K562 (cell line): ENCODE results near the gene DLX2. TPM values are rescaled to one million over a fixed set of nuclear protein-coding genes. Genes with fewer than 3 reads are reported as not detected.

Experiments
- ATAC-seq: fragments of 200-7000 bp; cut with Tn5 transposase; 3 replicates; pipeline ENCODE4 v1.9.1; 2020; ENCODE audit warnings: moderate library complexity
- BruUV-seq: library from RNA; stranded (reverse); fragments of 400-500 nt; replicated peaks from 2 replicates; lab custom pipeline; 2021; lab: Mats Ljungman, UMichigan
- CTCF ChIA-PET: fragments of 300-600 bp; formaldehyde crosslinking; extraction: SDS; loops from one replicate; lab custom pipeline; 2021; ENCODE audit warnings: low intra/inter-chr PET ratio; lab: Yijun Ruan, JAX
- POLR2A ChIA-PET: fragments of 300-600, 350-650 bp; sonication (Branson Sonifier 250); formaldehyde crosslinking; extraction: SDS; loops from one replicate; lab custom pipeline; 2021; ENCODE audit warnings: antibody characterized with exemption, inconsistent platforms; lab: Yijun Ruan, JAX
- DNase-seq, 4 experiments: peaks; one replicate each; pipeline versions ENCODE4 v3.0.0 to v3.0.0-alpha.2; 2011 to 2018; ENCODE audit warnings: low spot score in 3 of 4, mixed read lengths in 3 of 4; ENCODE audit errors: extremely low read depth in 1 of 4
- FAIRE-seq: peaks from 2 replicates; lab custom pipeline; 2011; peaks lifted over from hg19 to GRCh38; lab: Jason Lieb, UNC
- H2AFZ ChIP-seq: 2 replicates; pipeline ENCODE4 v1.6.0; 2011; ENCODE audit warnings: low read depth, low read length, control low read depth, inconsistent platforms
- H3K27ac ChIP-seq: fragments of 200-600 bp; 3 replicates; pipeline ENCODE4 v1.8.0; 2011; ENCODE audit warnings: low read depth, mild to moderate bottlenecking, control low read depth, inconsistent platforms, low read length, moderate library complexity, mixed read lengths; ENCODE audit errors: extremely low read depth
- H3K27me3 ChIP-seq, 2 experiments: fragments of 300-600 bp in 1 of 2; 2 replicates in 1 of 2; 3 replicates in 1 of 2; pipeline versions ENCODE4 v1.6.0 to v1.8.0; 2011; ENCODE audit warnings: inconsistent platforms in 2 of 2, low read length in 2 of 2, mild to moderate bottlenecking in 1 of 2, mixed read lengths in 1 of 2, moderate library complexity in 1 of 2; ENCODE audit not compliant: control insufficient read depth in 2 of 2, insufficient read depth in 2 of 2
- H3K36me3 ChIP-seq: fragments of 300-600 bp; 3 replicates; pipeline ENCODE4 v1.8.0; 2011; ENCODE audit warnings: mild to moderate bottlenecking, low read length, inconsistent platforms; ENCODE audit not compliant: control insufficient read depth, insufficient read depth
- H3K4me1 ChIP-seq, 2 experiments: fragments of 200-600 bp in 1 of 2; replicated peaks in 1 of 2; 2 replicates in 1 of 2; 3 replicates in 1 of 2; pipeline versions ENCODE4 v1.5.1 to v1.8.0; 2011; ENCODE audit warnings: inconsistent platforms in 2 of 2, low read length in 2 of 2, mild to moderate bottlenecking in 1 of 2, mixed read lengths in 1 of 2, moderate library complexity in 1 of 2; ENCODE audit not compliant: control insufficient read depth in 2 of 2, insufficient read depth in 2 of 2
- H3K4me2 ChIP-seq: 2 replicates; pipeline ENCODE4 v1.6.1; 2011; ENCODE audit warnings: low read length, control low read depth, inconsistent platforms, mixed read lengths; ENCODE audit not compliant: insufficient read depth
- H3K4me3 ChIP-seq: fragments of 200-600 bp; sonication (generic), shearing (Covaris generic); 2 replicates; pipeline ENCODE4 v1.5.1; 2016; ENCODE audit warnings: control low read depth, inconsistent platforms
- H3K79me2 ChIP-seq: fragments of 200-600 bp; 3 replicates; pipeline ENCODE4 v1.8.0; 2011; ENCODE audit warnings: low read length, inconsistent platforms; ENCODE audit not compliant: control insufficient read depth, insufficient read depth
- H3K9ac ChIP-seq, 2 experiments: 2 replicates each; pipeline versions ENCODE4 v1.6.0 to v1.6.1; 2011; ENCODE audit warnings: low read depth in 2 of 2, low read length in 2 of 2, control low read depth in 1 of 2, inconsistent platforms in 1 of 2, mild to moderate bottlenecking in 1 of 2, mixed read lengths in 1 of 2; ENCODE audit not compliant: insufficient read depth in 1 of 2
- H3K9me1 ChIP-seq: one replicate; pipeline ENCODE4 v1.6.0; 2011; ENCODE audit warnings: inconsistent platforms, mild to moderate bottlenecking, low read length, moderate library complexity; ENCODE audit not compliant: control insufficient read depth, insufficient read depth
- H3K9me3 ChIP-seq: replicated peaks from 2 replicates; pipeline ENCODE4 v1.5.1; 2011; ENCODE audit warnings: low read depth, low read length, inconsistent platforms; ENCODE audit not compliant: control insufficient read depth, insufficient read depth
- H4K20me1 ChIP-seq: replicated peaks from 2 replicates; pipeline ENCODE4 v1.6.1; 2011; ENCODE audit warnings: low read length, inconsistent platforms, mixed read lengths; ENCODE audit not compliant: control insufficient read depth, insufficient read depth
- ARID1B ChIP-seq: fragments of 450-650 bp; IDR thresholded peaks from 2 replicates; pipeline ENCODE4 v1.6.1; 2016; ENCODE audit warnings: antibody characterized with exemption, mild to moderate bottlenecking, inconsistent platforms
- COPS2 ChIP-seq: fragments of 450-650 bp; conservative IDR thresholded peaks from 2 replicates; pipeline ENCODE4 v1.6.1; 2016; ENCODE audit warnings: mild to moderate bottlenecking, moderate library complexity
- CXXC5 ChIP-seq: fragments of 250-450 bp; sonication (Bioruptor Pico); IDR thresholded peaks from 2 replicates; pipeline ENCODE4 v1.8.0; 2022; ENCODE audit warnings: inconsistent platforms, mild to moderate bottlenecking, moderate library complexity
- FOXP1 ChIP-seq: sonication (generic); formaldehyde crosslinking; IDR thresholded peaks from 2 replicates; pipeline ENCODE4 v1.8.0; 2022; ENCODE audit warnings: mild to moderate bottlenecking, missing genetic modification reagents
- HNRNPLL ChIP-seq: fragments of 200-400 bp; formaldehyde crosslinking; IDR thresholded peaks from 2 replicates; pipeline ENCODE4 v1.6.1; 2017; ENCODE audit warnings: low read length, low read depth, mild to moderate bottlenecking; ENCODE audit not compliant: poor library complexity, severe bottlenecking
- JUND ChIP-seq, 2 experiments: IDR thresholded peaks; 2 replicates in 1 of 2; 3 replicates in 1 of 2; pipeline ENCODE4 v1.6.1; 2011; ENCODE audit warnings: borderline replicate concordance in 2 of 2, low read depth in 2 of 2, low read length in 2 of 2, improper control_type of control experiment in 1 of 2, missing biosample characterization in 1 of 2, missing genetic modification characterization in 1 of 2, missing genetic modification reagents in 1 of 2
- KAT7 ChIP-seq: sonication (generic); formaldehyde crosslinking; IDR thresholded peaks from 2 replicates; pipeline ENCODE4 v1.8.0; 2022; ENCODE audit warnings: missing genetic modification reagents, mild to moderate bottlenecking, borderline replicate concordance
- KDM1A ChIP-seq, 2 experiments: fragments of 450-650 bp; IDR thresholded peaks; 2 replicates each; pipeline ENCODE4 v1.6.1; 2016; ENCODE audit warnings: mild to moderate bottlenecking in 2 of 2
- MAZ ChIP-seq, 2 experiments: fragments of 450-650 bp in 1 of 2; sonication (generic) in 1 of 2; formaldehyde crosslinking; IDR thresholded peaks in 1 of 2; conservative IDR thresholded peaks in 1 of 2; 2 replicates each; pipeline versions ENCODE4 v1.4.0 to v1.5.0; 2020; ENCODE audit warnings: mild to moderate bottlenecking in 1 of 2, missing genetic modification reagents in 1 of 2
- NCOA6 ChIP-seq: fragments of 450-650 bp; IDR thresholded peaks from 2 replicates; pipeline ENCODE4 v1.6.1; 2017; ENCODE audit warnings: mild to moderate bottlenecking
- NRF1 ChIP-seq, 2 experiments: fragments of 450-650 bp; IDR thresholded peaks in 1 of 2; conservative IDR thresholded peaks in 1 of 2; 2 replicates each; pipeline ENCODE4 v1.6.1; 2014; ENCODE audit warnings: mild to moderate bottlenecking in 2 of 2
- RBFOX2 ChIP-seq: fragments of 200-400 bp; formaldehyde crosslinking; IDR thresholded peaks from 2 replicates; pipeline ENCODE4 v1.6.1; 2017; ENCODE audit warnings: low read depth, mild to moderate bottlenecking, low read length, moderate library complexity
- RFX7 ChIP-seq: fragments of 250-450 bp; sonication (Bioruptor Pico); IDR thresholded peaks from 2 replicates; pipeline ENCODE4 v1.5.1; 2021; ENCODE audit warnings: mild to moderate bottlenecking
- SMARCA4 ChIP-seq: fragments of 450-650 bp; IDR thresholded peaks from 2 replicates; pipeline ENCODE4 v1.6.1; 2016
- UBTF ChIP-seq, 2 experiments: IDR thresholded peaks; 2 replicates each; pipeline ENCODE4 v1.6.1; 2012; ENCODE audit warnings: improper control_type of control experiment in 2 of 2, low read depth in 2 of 2, low read length in 2 of 2, borderline replicate concordance in 1 of 2
- VEZF1 ChIP-seq: fragments of 200-800 bp; sonication (Bioruptor generic); IDR thresholded peaks from 2 replicates; pipeline ENCODE4 v1.6.1; 2017; ENCODE audit warnings: missing genetic modification characterization, missing compliant biosample characterization
- ZNF354B ChIP-seq: fragments of 250-450 bp; sonication (Bioruptor Pico); IDR thresholded peaks from 2 replicates; pipeline ENCODE4 v1.4.0; 2020
- ZNF41 ChIP-seq: fragments of 250-450 bp; sonication (Bioruptor Pico); conservative IDR thresholded peaks from 2 replicates; pipeline ENCODE4 v1.4.0; 2020; ENCODE audit warnings: mild to moderate bottlenecking
- ZNF717 ChIP-seq: fragments of 250-450 bp; sonication (Bioruptor Pico); IDR thresholded peaks from 2 replicates; pipeline ENCODE4 v1.5.0; 2021
- WGBS: fragments of 100-300 bp; shearing (Covaris generic); methylation state at CpG from one replicate; pipeline ENCODE4 v1.1.6; 2016; ENCODE audit warnings: low coverage, mixed read lengths; ENCODE audit not compliant: insufficient coverage; ENCODE audit errors: missing lambda C conversion rate; 5-methylcytosine and 5-hydroxymethylcytosine counted together
- in situ Hi-C: fragments of 300-500 bp; cut with MboI; formaldehyde crosslinking; loops from 4 replicates; pipeline ENCODE4 v1.15.0; 2018; ENCODE audit warnings: inconsistent platforms, mixed read lengths
- intact Hi-C: fragments of 100-400 bp; cut with micrococcal nuclease; formaldehyde crosslinking; loops from 2 replicates; pipeline ENCODE4 v1.14.2; 2022
- polyA plus RNA-seq, 8 experiments: library from polyadenylated mRNA; depleted of rRNA in 4 of 8; stranded (reverse) in 5 of 8; unstranded in 3 of 8; fragments of >200 nt; fragmentation: Nextera tagmentation in 2 of 8; fragmentation: Illumina TruSeq in 1 of 8; extraction: Ambion mirVana in 2 of 8; extraction: Trizol in 1 of 8; gene quantifications; 2 replicates each; pipeline versions ENCODE4 v1.2.1 to v1.2.3, GENCODE V29; 2011 to 2014; ENCODE audit warnings: inconsistent platforms in 1 of 8, missing spikeins in 1 of 8
- total RNA-seq, 7 experiments: library from RNA; depleted of rRNA in 6 of 7; stranded (reverse); fragments of >200 nt in 6 of 7; fragmentation: Illumina TruSeq in 2 of 7; extraction: Trizol in 2 of 7; gene quantifications; 2 replicates each; pipeline versions ENCODE4 v1.2.1 to v1.2.3, GENCODE V29; 2011 to 2021; ENCODE audit warnings: low replicate concordance in 1 of 7

Gene DLX2
- total and polyA plus RNA-seq, 9 of the 15 experiments (the other 6 are each of a cell fraction or from before 2014, with no cell fraction given), result 0.14 to 4.3 (median 0.86) TPM

GRCh38 chr2:172092716-172093415 is 9.8 kb downstream of the DLX2 start:
- BruUV-seq, result no TSS peak
- H3K4me3 ChIP-seq, result peak overlapping the region; percentile 20
- in situ Hi-C loops, result no loop called here
- H3K36me3 ChIP-seq, result peaks cover 8% of the 10 kb centered on the region; the same call in 1 of the 3 replicates
- H3K9me3 ChIP-seq, result no peaks in the 10 kb centered on the region
- peaks cover 8 to 21% of the 10 kb centered on the region in 2 experiments; a peak in 4 of 5 replicates for H3K4me1 ChIP-seq
- no peaks in the 10 kb centered on the region for H3K9me1 ChIP-seq
- POLR2A ChIA-PET, result interaction anchor here (0.8 to 1.1 kb wide), 2 partner anchors 8 to 9 kb away, joined by 3 to 5 read pairs; no protein-coding TSS in a partner anchor
- DNase-seq (peak in 3 of 4 experiments; percentile 35 to 55 (median 37)), FAIRE-seq (peak; percentile 83), ATAC-seq (peak; percentile 70)
- 20% methylated on average over 18 of the region's 19 CpGs for WGBS
- TF ChIP-seq CXXC5 (CRISPR knock-in tag) (0 out of 2 replicates have a peak, but pooled peaks have one; percentile 19), HNRNPLL (peak; percentile 78), KAT7 (CRISPR knock-in tag) (no peak), KDM1A (IDR thresholded peaks at IDR 0.05) (0 out of 4 replicates have a peak, but pooled peaks of 1 of the 2 experiments have one; percentile 5), RFX7 (CRISPR knock-in tag) (no peak), VEZF1 (CRISPR knock-in tag) (peak; percentile 53), ZNF354B (CRISPR knock-in tag) (no peak), ZNF41 (CRISPR knock-in tag) (no peak), NRF1 (conservative IDR thresholded peaks at IDR 0.05 in 1 of 2, IDR thresholded peaks at IDR 0.05 in 1 of 2) (peak; percentile 40 to 56; a peak in 1 of 4 replicates), ZNF717 (no peak), SMARCA4 (0 out of 2 replicates have a peak, but pooled peaks have one; percentile 48), FOXP1 (CRISPR knock-in tag) (no peak), COPS2 (no peak), JUND (IDR thresholded peaks at IDR 0.05; ENCODE audit: borderline replicate concordance, low read depth, low read length) (no peak), JUND (tag; IDR thresholded peaks at IDR 0.05; ENCODE audit: borderline replicate concordance, low read depth, low read length) (no peak), RBFOX2 (no peak), ARID1B (0 out of 2 replicates have a peak, but pooled peaks have one; percentile 9), UBTF (IDR thresholded peaks at IDR 0.05; ENCODE audit: borderline replicate concordance in 1 of 2, low read depth in 2 of 2, low read length in 2 of 2) (peak; percentile 71 to 88; a peak in 2 of 4 replicates), NCOA6 (no peak), MAZ (CRISPR knock-in tag; conservative IDR thresholded peaks at IDR 0.05 in 1 of 2, IDR thresholded peaks at IDR 0.05 in 1 of 2) (0 out of 4 replicates have a peak, but pooled peaks of 1 of the 2 experiments have one; percentile 32)
- H3K9ac ChIP-seq, result peak overlapping the region; percentile 30 to 81; a peak in 3 of 4 replicates
- no peaks in the 10 kb centered on the region for H4K20me1 ChIP-seq
- H3K79me2 ChIP-seq, result no peaks in the 10 kb centered on the region
- H3K27me3 ChIP-seq, result no peaks in the 10 kb centered on the region
- H3K4me2 ChIP-seq, result peak overlapping the region; percentile 49
- CTCF ChIA-PET, result no interaction called here
- no peak overlapping the region for H3K27ac ChIP-seq
- peak overlapping the region; percentile 74 for H2AFZ ChIP-seq
- intact Hi-C loops, result no loop called here
